Heart right ventricle (tissue), 16 donors: ENCODE results near the gene CAPN15. TPM values are rescaled to one million over a fixed set of nuclear protein-coding genes. Genes with fewer than 3 reads are reported as not detected.

Experiments
- ATAC-seq, 8 donors: fragments of 200-7000 bp; cut with Tn5 transposase; one replicate each; pipeline ENCODE4 v1.9.1; 2020; ENCODE audit warnings: mild to moderate bottlenecking in 8 of 8, moderate library complexity in 8 of 8, moderate number of reproducible peaks in 1 of 8
- DNase-seq, 2 donors: peaks; one replicate each; pipeline ENCODE4 v3.0.0-alpha.2; 2020
- H3K27ac ChIP-seq, 10 donors: fragments of 200-600 bp; sonication (generic) in 2 of 10; one replicate each; pipeline versions ENCODE4 v1.5.0 to v1.8.0; 2020 to 2022; ENCODE audit warnings: mild to moderate bottlenecking in 3 of 10
- H3K27me3 ChIP-seq, 7 donors: fragments of 200-600 bp; one replicate each; pipeline ENCODE4 v1.8.0; 2021 to 2022; ENCODE audit warnings: mild to moderate bottlenecking in 2 of 7
- H3K36me3 ChIP-seq, 9 donors: fragments of 200-600 bp; sonication (generic) in 1 of 9; one replicate each; pipeline versions ENCODE4 v1.5.0 to v1.8.0; 2020 to 2022; ENCODE audit warnings: mild to moderate bottlenecking in 2 of 9
- H3K4me1 ChIP-seq, 9 donors: fragments of 200-600 bp; sonication (generic) in 1 of 9; one replicate each; pipeline versions ENCODE4 v1.5.0 to v1.8.0; 2020 to 2022; ENCODE audit warnings: mild to moderate bottlenecking in 4 of 9
- H3K4me3 ChIP-seq, 10 donors: fragments of 200-600 bp; sonication (generic) in 2 of 10; one replicate each; pipeline versions ENCODE4 v1.5.0 to v1.8.0; 2020 to 2022; ENCODE audit warnings: mild to moderate bottlenecking in 7 of 10, moderate library complexity in 2 of 10
- H3K9me3 ChIP-seq, 11 donors: fragments of 200-600 bp in 10 of 11; sonication (generic) in 2 of 11; one replicate each; pipeline versions ENCODE4 v1.5.0 to v1.8.0; 2013 to 2022; ENCODE audit warnings: mild to moderate bottlenecking in 2 of 11, control low read depth in 1 of 11, moderate library complexity in 1 of 11
- CTCF ChIP-seq, 9 donors: fragments of 200-600 bp; sonication (generic) in 2 of 9; IDR thresholded peaks; one replicate each; pipeline versions ENCODE4 v1.5.0 to v1.8.0; 2021 to 2022; ENCODE audit warnings: antibody characterized with exemption in 9 of 9, mild to moderate bottlenecking in 5 of 9, moderate library complexity in 1 of 9
- WGBS, 2 donors: extraction: QIAGEN DNeasy Blood & Tissue Kit; methylation state at CpG; one replicate each; pipeline ENCODE4 v1.1.7; 2013; ENCODE audit warnings: inconsistent platforms in 1 of 2; 5-methylcytosine and 5-hydroxymethylcytosine counted together
- intact Hi-C, 10 donors: fragments of 100-400 bp; cut with DNase I; formaldehyde crosslinking; loops; one replicate each; pipeline versions ENCODE4 v1.11.1 to v1.14.2; 2022
- polyA plus RNA-seq, 2 donors: library from polyadenylated mRNA; stranded (reverse); fragments of 200-250 nt; gene quantifications; one replicate each; pipeline ENCODE4 v1.2.3, GENCODE V29; 2013
- total RNA-seq, 10 donors: library from RNA; stranded (reverse); fragmentation: NEBNext Ultra II Directional in 3 of 10; extraction: Animal tissue kit (Norgen Biotek cat#: 25700) in 3 of 10; gene quantifications; one replicate each; pipeline versions ENCODE4 v1.2.1 to v1.2.4, GENCODE V29; 2021 to 2023
- donor health status: Arrhythmogenic right ventricular cardiomyopathy.
- donor health status: ischemic (EF 13 %, LVEDD 7.1; RV severe dilation, severe dysfunction).
- donor health status: healthy with polysubstance abuse.
- donor health status: DM: no; HTN: yes; CAD: no.
- donor health status: DM: no; HTN: no; CAD: no.
- donor health status: ischemic (EF 25% LVEDD 6.9; RV normal size, moderate dysfunction).
- donor health status: ischemic (EF 25% LVEDD 5.7; RV mildly dilated, moderate dysfunction).
- donor health status: healthy.
- donor health status: DM: yes; HTN: yes; CAD: no.
- donor health status: Ischemic cardiomyopathy.
- donor health status: ischemic (EF 35%, LVEDD 5.7; RV mildly dilated, moderate dysfunction).
- donor health status: nonischemic (EF 11% LVEDD 7.7; RV severe dilation, severe dysfunction).
- donor health status: DM: yes; HTN: yes; CAD: no.
- donor health status: PGD.
- donor health status: ischemic (EF 29% LVEDD 5.4; RV normal size, mild dysfunction).
- donor health status: nonischemic (EF 23%, LVEDD 6.1; RV moderate dilation, normal function).

Gene CAPN15
- total and polyA plus RNA-seq, 12 donors: 11.1 to 39.5 (median 16.0) TPM

DNA sequence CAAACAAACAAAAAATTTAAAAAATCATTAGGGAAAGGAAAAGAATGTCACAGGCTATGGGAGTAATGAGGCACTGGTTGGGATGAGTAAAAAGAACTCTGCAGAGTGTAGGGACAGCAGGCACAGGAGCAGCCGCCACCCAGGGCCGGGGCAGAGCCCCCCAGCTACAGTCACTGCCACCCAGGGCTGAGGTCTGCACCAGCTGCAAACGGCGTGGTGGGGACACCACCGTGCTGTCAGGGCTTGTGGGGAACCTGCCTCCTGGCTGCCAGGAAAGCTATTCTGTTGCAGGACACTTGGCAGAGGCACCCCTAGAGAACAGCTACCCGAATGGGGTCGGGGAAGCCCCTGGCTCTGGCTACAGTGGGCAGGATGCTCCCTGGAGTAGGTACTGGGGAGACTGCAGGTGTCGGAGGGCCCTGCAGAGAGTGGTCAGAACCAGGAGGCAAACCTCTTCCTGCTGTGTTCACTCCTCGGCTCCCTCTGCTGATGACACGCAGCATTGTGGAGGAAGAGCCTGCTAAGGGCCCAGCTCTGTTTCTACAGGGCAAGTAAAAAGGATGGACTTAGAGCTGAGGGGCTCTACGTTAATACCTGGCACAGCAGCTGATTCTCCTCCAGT lies 32.3 kb upstream of the CAPN15 start:
- ATAC-seq: peak in 5 of 8 donors; percentile 41 to 58 (median 48)
- no peak for DNase-seq

DNA sequence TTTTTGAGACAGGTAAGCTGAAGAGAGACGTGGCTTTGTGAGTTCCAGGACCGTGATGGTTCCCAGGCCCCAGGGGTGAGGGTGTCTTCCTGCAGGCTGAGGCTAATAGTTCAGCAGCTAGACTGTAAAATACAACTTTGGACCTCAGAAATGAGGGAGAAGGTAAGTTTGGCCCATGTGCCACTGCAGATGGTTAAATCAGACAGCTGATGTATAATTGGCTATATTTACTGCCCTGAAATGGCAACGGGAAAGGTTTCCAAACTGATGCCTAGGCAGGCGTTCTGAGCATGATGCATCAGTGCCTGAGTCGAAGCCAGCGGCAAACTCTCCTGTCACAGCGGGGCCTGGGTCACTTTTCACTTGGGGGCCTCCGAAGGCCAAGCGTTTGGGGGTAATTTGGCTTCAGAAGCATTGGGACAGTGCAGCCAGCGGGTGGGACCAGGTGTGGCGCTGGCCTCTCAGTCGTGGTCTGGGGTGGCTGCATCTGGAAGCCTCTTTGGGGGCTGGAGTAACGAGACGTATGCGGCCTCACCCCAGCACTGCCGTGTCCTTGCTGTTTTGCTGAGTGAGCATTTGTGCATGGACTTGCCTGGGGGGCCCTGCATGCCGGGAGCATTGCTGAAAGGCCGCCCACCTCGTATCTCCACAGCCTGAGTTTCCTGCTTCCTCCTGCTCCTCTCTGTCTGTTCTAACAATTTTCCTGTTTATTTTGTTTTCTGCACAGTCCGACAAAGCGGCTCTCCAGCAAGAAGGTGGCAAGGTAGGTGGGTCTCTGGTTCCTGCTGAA lies 31.2 kb upstream of the CAPN15 start:
- Histone ChIP-seq H3K27me3 (no peaks in the 10 kb centered on the region), H3K36me3 (peaks cover 0 to 52% (median 12%) of the 10 kb centered on the region in 9 donors), H3K4me1 (peaks cover 0 to 8% (median 3%) of the 10 kb centered on the region in 9 donors), H3K27ac (no peak overlapping the region), H3K9me3 (no peaks in the 10 kb centered on the region), H3K4me3 (no peak overlapping the region)
- WGBS, 2 donors: 86 to 91% methylated on average over 21 of the region's 21 CpGs
- no peak for TF ChIP-seq CTCF (IDR thresholded peaks at IDR 0.05)
- intact Hi-C loops: no loop called here
- no peak for DNase-seq
- no peak for ATAC-seq

More for the DNA sequence above, 32.3 kb upstream of the CAPN15 start:
- Histone ChIP-seq H3K27me3 (no peaks in the 10 kb centered on the region), H3K4me1 (peaks cover 0 to under 1% (median 0%) of the 10 kb centered on the region in 9 donors), H3K9me3 (no peaks in the 10 kb centered on the region), H3K4me3 (no peak overlapping the region), H3K36me3 (peaks cover 0 to 63% (median 21%) of the 10 kb centered on the region in 9 donors), H3K27ac (no peak overlapping the region)
- peak in 7 of 9 donors; percentile 29 to 45 (median 37) for TF ChIP-seq CTCF (IDR thresholded peaks at IDR 0.05)
- 81 to 87% methylated on average over 11 of the region's 11 CpGs for WGBS, 2 donors
- intact Hi-C loops: no loop called here

DNA sequence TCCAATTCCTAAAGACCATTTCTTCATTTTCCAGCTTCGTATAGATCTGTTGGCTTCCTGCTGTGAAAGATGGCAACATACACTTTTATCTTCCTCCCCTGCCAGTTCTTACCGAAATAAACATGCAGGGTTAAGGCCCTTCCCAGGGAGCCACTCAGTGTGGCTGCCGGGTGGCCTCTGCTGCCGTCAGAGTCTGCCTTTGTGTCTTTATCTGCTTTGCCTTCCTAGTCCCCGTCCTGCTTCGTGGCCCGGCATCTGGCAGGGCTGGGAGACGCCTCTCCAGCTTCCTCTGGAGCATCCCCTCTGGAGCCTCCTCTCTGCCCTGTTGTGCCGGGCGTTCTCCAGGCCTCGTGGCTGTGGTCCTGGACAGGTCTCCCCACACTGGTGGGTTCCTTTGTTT lies 30.3 kb upstream of the CAPN15 start:
- no peak for ATAC-seq
- intact Hi-C loops: no loop called here
- H3K4me3 ChIP-seq: no peak overlapping the region
- H3K36me3 ChIP-seq: peaks cover 0 to 44% (median 7%) of the 10 kb centered on the region in 9 donors
- WGBS, 2 donors: 79 to 80% methylated on average over 11 of the region's 11 CpGs
- no peaks in the 10 kb centered on the region for H3K9me3 ChIP-seq
- H3K27me3 ChIP-seq: no peaks in the 10 kb centered on the region
- peaks cover 0 to 9% (median 5%) of the 10 kb centered on the region in 9 donors for H3K4me1 ChIP-seq
- H3K27ac ChIP-seq: no peak overlapping the region
- no peak for DNase-seq
- TF ChIP-seq CTCF (IDR thresholded peaks at IDR 0.05): no peak

- intact Hi-C loops: no loop called here
- ATAC-seq: peak in 1 of 8 donors; percentile 30
- no peaks in the 10 kb centered on the region for H3K27me3 ChIP-seq
- 90 to 91% methylated on average over 12 of the region's 12 CpGs for WGBS, 2 donors
- H3K27ac ChIP-seq: no peak overlapping the region
- no peak overlapping the region for H3K4me3 ChIP-seq
- no peak for DNase-seq
- no peaks in the 10 kb centered on the region for H3K9me3 ChIP-seq
- no peak for TF ChIP-seq CTCF (IDR thresholded peaks at IDR 0.05)
- H3K4me1 ChIP-seq: peaks cover 0 to 14% (median 5%) of the 10 kb centered on the region in 9 donors
- H3K36me3 ChIP-seq: peaks cover 0 to 43% (median 7%) of the 10 kb centered on the region in 9 donors
These were observed 27.6 kb upstream of the CAPN15 start for GRCh38 chr16:499924-500323.
